HepG2 (cell line): Measurements from ENCODE around the gene TARBP2. TPM values are rescaled to one million over a fixed set of nuclear protein-coding genes. Genes with fewer than 3 reads are reported as not detected.

Source experiments
- ARNT ChIP-seq: fragments of 450-650 bp; IDR thresholded peaks from 2 replicates; pipeline ENCODE4 v1.6.1; 2017
- ATF1 ChIP-seq: IDR thresholded peaks from 2 replicates; pipeline ENCODE4 v1.6.1; 2016; ENCODE audit warnings: mild to moderate bottlenecking, control low read depth
- EED ChIP-seq: sonication (generic); formaldehyde crosslinking; IDR thresholded peaks from 2 replicates; pipeline ENCODE4 v1.5.0; 2020; ENCODE audit warnings: mild to moderate bottlenecking, missing genetic modification reagents
- GPN1 ChIP-seq: sonication (generic); formaldehyde crosslinking; IDR thresholded peaks from 2 replicates; pipeline ENCODE4 v1.5.1; 2020; ENCODE audit warnings: missing genetic modification reagents, borderline replicate concordance
- IKZF1 ChIP-seq: fragments of 450-650 bp; IDR thresholded peaks from 2 replicates; pipeline ENCODE4 v1.7.1; 2016
- MBNL3 ChIP-seq: fragments of 250-450 bp; sonication (Bioruptor Pico); conservative IDR thresholded peaks from 2 replicates; pipeline ENCODE4 v1.8.0; 2022; ENCODE audit warnings: mild to moderate bottlenecking, inconsistent platforms
- MTA3 ChIP-seq: sonication (generic); formaldehyde crosslinking; IDR thresholded peaks from 2 replicates; pipeline ENCODE4 v1.4.0; 2020; ENCODE audit warnings: missing genetic modification reagents
- REPIN1 ChIP-seq: sonication (generic); formaldehyde crosslinking; IDR thresholded peaks from 2 replicates; pipeline ENCODE4 v1.8.0; 2022; ENCODE audit warnings: missing genetic modification reagents, low read depth, mild to moderate bottlenecking, borderline replicate concordance
- ZBTB3 ChIP-seq: sonication (generic); formaldehyde crosslinking; IDR thresholded peaks from 2 replicates; pipeline ENCODE4 v1.4.0; 2020; ENCODE audit warnings: low read depth, mild to moderate bottlenecking, moderate library complexity, missing genetic modification reagents, borderline replicate concordance
- ZNF431 ChIP-seq: sonication (generic); formaldehyde crosslinking; IDR thresholded peaks from 2 replicates; pipeline ENCODE4 v1.9.0; 2022; ENCODE audit warnings: missing genetic modification reagents, low read depth, mild to moderate bottlenecking, borderline replicate concordance
- polyA plus RNA-seq, 8 experiments: library from polyadenylated mRNA; depleted of rRNA in 3 of 8; stranded (reverse) in 7 of 8; unstranded in 1 of 8; fragments of >200 nt; fragmentation: Illumina TruSeq in 4 of 8; extraction: Trizol in 4 of 8; gene quantifications; 2 replicates each; pipeline versions ENCODE4 v1.2.1 to v1.2.3, GENCODE V29; 2011 to 2016; ENCODE audit warnings: low read depth in 4 of 8, missing spikeins in 1 of 8, mixed read lengths in 1 of 8; ENCODE audit not compliant: insufficient read depth in 1 of 8
- total RNA-seq, 5 experiments: library from RNA; depleted of rRNA; stranded (reverse); fragments of >200 nt; fragmentation: Illumina TruSeq; extraction: Trizol; gene quantifications; 2 replicates each; pipeline ENCODE4 v1.2.3, GENCODE V29; 2016; ENCODE audit warnings: low read depth in 1 of 5
- TF ChIP-seq, protein P1 (sequence below): sonication (generic); formaldehyde crosslinking; IDR thresholded peaks from 2 replicates; pipeline ENCODE4 v1.4.0; 2020; ENCODE audit warnings: missing genetic modification reagents
- TF ChIP-seq, protein P2 (sequence below), 2 experiments: fragments of 450-650 bp in 1 of 2; sonication (generic) in 1 of 2; formaldehyde crosslinking; IDR thresholded peaks; 2 replicates each; pipeline versions ENCODE4 v1.5.0 to v1.8.0; 2020 to 2022; ENCODE audit warnings: mild to moderate bottlenecking in 1 of 2, missing genetic modification reagents in 1 of 2
- TF ChIP-seq, protein P3 (sequence below): sonication (generic); formaldehyde crosslinking; IDR thresholded peaks from 2 replicates; pipeline ENCODE4 v1.8.1; 2022; ENCODE audit warnings: low read depth, mild to moderate bottlenecking, missing genetic modification reagents
- TF ChIP-seq, protein P4 (sequence below): sonication (generic); formaldehyde crosslinking; IDR thresholded peaks from 2 replicates; pipeline ENCODE4 v1.5.1; 2020; ENCODE audit warnings: mild to moderate bottlenecking, missing genetic modification reagents
- TF ChIP-seq, protein P5 (sequence below): sonication (generic); formaldehyde crosslinking; conservative IDR thresholded peaks from 2 replicates; pipeline ENCODE4 v1.4.0; 2020; ENCODE audit warnings: missing genetic modification reagents
- TF ChIP-seq, protein P6 (sequence below): sonication (generic); formaldehyde crosslinking; IDR thresholded peaks from 2 replicates; pipeline ENCODE4 v1.8.0; 2022; ENCODE audit warnings: mild to moderate bottlenecking, missing genetic modification reagents, moderate library complexity

Gene TARBP2
- total and polyA plus RNA-seq, 2 of the 13 experiments (the other 11 are each of a cell fraction or from before 2014, with no cell fraction given), result 47.0 to 55.5 TPM

DNA sequence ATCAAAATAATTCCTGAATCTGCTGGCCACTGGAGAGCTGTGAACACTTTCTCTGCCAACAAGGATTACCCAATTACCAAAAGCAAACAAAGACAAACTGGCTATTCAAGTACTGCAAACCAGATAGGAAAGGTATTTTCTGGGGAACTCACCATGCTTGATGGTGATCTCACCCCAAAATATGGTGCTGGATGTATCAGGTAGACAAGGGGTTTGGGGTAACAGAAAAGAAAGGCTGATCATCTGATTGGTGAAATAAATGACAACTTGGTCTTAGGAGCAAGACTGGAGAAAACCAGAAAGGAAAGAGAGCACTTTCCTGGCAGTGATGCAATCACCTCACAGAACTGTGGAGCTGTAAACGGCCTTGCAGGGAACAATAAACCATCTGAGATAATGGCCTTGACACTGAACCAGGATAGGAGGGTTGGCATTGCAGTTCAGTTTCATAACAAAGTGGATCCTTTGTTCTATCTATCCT is 37.2 kb downstream of the TARBP2 start (continued):
- TF ChIP-seq, protein P1, sequence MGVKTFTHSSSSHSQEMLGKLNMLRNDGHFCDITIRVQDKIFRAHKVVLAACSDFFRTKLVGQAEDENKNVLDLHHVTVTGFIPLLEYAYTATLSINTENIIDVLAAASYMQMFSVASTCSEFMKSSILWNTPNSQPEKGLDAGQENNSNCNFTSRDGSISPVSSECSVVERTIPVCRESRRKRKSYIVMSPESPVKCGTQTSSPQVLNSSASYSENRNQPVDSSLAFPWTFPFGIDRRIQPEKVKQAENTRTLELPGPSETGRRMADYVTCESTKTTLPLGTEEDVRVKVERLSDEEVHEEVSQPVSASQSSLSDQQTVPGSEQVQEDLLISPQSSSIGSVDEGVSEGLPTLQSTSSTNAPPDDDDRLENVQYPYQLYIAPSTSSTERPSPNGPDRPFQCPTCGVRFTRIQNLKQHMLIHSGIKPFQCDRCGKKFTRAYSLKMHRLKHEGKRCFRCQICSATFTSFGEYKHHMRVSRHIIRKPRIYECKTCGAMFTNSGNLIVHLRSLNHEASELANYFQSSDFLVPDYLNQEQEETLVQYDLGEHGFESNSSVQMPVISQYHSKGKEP, result 0 out of 2 replicates have a peak, but pooled peaks have one; percentile 43
- TF ChIP-seq, protein P2, sequence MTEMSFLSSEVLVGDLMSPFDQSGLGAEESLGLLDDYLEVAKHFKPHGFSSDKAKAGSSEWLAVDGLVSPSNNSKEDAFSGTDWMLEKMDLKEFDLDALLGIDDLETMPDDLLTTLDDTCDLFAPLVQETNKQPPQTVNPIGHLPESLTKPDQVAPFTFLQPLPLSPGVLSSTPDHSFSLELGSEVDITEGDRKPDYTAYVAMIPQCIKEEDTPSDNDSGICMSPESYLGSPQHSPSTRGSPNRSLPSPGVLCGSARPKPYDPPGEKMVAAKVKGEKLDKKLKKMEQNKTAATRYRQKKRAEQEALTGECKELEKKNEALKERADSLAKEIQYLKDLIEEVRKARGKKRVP (CRISPR knock-in tag; IDR thresholded peaks at IDR 0.05), result peak in 1 of 2 experiments; percentile 96; a peak in 2 of 4 replicates
- no peak for TF ChIP-seq MTA3 (CRISPR knock-in tag)
- TF ChIP-seq, protein P3, sequence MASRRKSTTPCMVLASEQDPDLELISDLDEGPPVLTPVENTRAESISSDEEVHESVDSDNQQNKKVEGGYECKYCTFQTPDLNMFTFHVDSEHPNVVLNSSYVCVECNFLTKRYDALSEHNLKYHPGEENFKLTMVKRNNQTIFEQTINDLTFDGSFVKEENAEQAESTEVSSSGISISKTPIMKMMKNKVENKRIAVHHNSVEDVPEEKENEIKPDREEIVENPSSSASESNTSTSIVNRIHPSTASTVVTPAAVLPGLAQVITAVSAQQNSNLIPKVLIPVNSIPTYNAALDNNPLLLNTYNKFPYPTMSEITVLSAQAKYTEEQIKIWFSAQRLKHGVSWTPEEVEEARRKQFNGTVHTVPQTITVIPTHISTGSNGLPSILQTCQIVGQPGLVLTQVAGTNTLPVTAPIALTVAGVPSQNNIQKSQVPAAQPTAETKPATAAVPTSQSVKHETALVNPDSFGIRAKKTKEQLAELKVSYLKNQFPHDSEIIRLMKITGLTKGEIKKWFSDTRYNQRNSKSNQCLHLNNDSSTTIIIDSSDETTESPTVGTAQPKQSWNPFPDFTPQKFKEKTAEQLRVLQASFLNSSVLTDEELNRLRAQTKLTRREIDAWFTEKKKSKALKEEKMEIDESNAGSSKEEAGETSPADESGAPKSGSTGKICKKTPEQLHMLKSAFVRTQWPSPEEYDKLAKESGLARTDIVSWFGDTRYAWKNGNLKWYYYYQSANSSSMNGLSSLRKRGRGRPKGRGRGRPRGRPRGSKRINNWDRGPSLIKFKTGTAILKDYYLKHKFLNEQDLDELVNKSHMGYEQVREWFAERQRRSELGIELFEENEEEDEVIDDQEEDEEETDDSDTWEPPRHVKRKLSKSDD (CRISPR knock-in tag), result no peak
- TF ChIP-seq, protein P4, sequence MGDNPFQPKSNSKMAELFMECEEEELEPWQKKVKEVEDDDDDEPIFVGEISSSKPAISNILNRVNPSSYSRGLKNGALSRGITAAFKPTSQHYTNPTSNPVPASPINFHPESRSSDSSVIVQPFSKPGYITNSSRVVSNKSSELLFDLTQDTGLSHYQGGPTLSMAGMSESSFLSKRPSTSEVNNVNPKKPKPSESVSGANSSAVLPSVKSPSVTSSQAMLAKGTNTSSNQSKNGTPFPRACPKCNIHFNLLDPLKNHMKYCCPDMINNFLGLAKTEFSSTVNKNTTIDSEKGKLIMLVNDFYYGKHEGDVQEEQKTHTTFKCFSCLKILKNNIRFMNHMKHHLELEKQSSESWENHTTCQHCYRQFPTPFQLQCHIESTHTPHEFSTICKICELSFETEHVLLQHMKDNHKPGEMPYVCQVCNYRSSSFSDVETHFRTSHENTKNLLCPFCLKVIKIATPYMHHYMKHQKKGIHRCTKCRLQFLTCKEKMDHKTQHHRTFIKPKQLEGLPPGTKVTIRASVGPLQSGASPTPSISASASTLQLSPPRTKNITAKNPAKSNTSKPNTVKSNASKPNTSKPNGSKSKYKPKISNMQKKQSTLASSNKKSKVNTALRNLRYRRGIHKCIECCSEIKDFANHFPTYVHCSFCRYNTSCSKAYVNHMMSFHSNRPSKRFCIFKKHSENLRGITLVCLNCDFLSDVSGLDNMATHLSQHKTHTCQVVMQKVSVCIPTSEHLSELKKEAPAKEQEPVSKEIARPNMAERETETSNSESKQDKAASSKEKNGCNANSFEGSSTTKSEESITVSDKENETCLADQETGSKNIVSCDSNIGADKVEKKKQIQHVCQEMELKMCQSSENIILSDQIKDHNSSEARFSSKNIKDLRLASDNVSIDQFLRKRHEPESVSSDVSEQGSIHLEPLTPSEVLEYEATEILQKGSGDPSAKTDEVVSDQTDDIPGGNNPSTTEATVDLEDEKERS (CRISPR knock-in tag), result peak; percentile 76; the same call in 1 of the 2 replicates
- no peak for TF ChIP-seq ZBTB3 (CRISPR knock-in tag)
- no peak for TF ChIP-seq EED (CRISPR knock-in tag)
- TF ChIP-seq, protein P5, sequence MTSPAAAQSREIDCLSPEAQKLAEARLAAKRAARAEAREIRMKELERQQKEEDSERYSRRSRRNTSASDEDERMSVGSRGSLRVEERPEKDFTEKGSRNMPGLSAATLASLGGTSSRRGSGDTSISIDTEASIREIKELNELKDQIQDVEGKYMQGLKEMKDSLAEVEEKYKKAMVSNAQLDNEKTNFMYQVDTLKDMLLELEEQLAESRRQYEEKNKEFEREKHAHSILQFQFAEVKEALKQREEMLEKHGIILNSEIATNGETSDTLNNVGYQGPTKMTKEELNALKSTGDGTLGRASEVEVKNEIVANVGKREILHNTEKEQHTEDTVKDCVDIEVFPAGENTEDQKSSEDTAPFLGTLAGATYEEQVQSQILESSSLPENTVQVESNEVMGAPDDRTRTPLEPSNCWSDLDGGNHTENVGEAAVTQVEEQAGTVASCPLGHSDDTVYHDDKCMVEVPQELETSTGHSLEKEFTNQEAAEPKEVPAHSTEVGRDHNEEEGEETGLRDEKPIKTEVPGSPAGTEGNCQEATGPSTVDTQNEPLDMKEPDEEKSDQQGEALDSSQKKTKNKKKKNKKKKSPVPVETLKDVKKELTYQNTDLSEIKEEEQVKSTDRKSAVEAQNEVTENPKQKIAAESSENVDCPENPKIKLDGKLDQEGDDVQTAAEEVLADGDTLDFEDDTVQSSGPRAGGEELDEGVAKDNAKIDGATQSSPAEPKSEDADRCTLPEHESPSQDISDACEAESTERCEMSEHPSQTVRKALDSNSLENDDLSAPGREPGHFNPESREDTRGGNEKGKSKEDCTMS (CRISPR knock-in tag), result 0 out of 2 replicates have a peak, but pooled peaks have one; percentile 34
- TF ChIP-seq ARNT, result no peak
- TF ChIP-seq, protein P6, sequence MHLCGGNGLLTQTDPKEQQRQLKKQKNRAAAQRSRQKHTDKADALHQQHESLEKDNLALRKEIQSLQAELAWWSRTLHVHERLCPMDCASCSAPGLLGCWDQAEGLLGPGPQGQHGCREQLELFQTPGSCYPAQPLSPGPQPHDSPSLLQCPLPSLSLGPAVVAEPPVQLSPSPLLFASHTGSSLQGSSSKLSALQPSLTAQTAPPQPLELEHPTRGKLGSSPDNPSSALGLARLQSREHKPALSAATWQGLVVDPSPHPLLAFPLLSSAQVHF (CRISPR knock-in tag), result no peak
- no peak for TF ChIP-seq GPN1
- no peak for TF ChIP-seq ZNF431 (CRISPR knock-in tag)
- TF ChIP-seq REPIN1 (CRISPR knock-in tag), result peak; percentile 66
- peak; percentile 44; the same call in 1 of the 2 replicates for TF ChIP-seq ATF1 (CRISPR knock-in tag)
- no peak for TF ChIP-seq MBNL3 (CRISPR knock-in tag)
- TF ChIP-seq IKZF1, result no peak
